ENCODE results near the gene ZNF735. TPM values are rescaled to one million over a fixed set of nuclear protein-coding genes. Genes with fewer than 3 reads are reported as not detected.

Gene ZNF735
- total and polyA plus RNA-seq, 2 of the 8 experiments (the other 6 are each of a cell fraction or from before 2014, with no cell fraction given) = not detected

GRCh38 chr7:64183827-64184372 lies 23.1 kb upstream of the ZNF735 start:
- ChIA-PET CTCF (ENCODE audit: partially characterized antibody) (no interaction called here), POLR2A (ENCODE audit: partially characterized antibody) (no interaction called here)
- no peak overlapping the region for H3K14ac ChIP-seq (ENCODE audit: insufficient read length)
- no peak overlapping the region for H4K8ac ChIP-seq (ENCODE audit: extremely low read depth, insufficient read depth, low read length)
- H3K4me2 ChIP-seq (ENCODE audit: insufficient read depth in 1 of 2, low read depth in 2 of 2, low read length in 2 of 2) = no peak overlapping the region
- H3K27me3 ChIP-seq (replicated peaks in 1 of 4; ENCODE audit: control insufficient read depth in 3 of 4, extremely low read depth in 1 of 4, insufficient read depth in 3 of 4, low read length in 3 of 4) = no peaks in the 10 kb centered on the region
- H2BK20ac ChIP-seq (ENCODE audit: low read length) = no peak overlapping the region
- H3K27ac ChIP-seq (ENCODE audit: low read depth, low read length) = no peak overlapping the region
- no peak overlapping the region for H2AFZ ChIP-seq (ENCODE audit: low read length)
- no peaks in the 10 kb centered on the region for H3K79me2 ChIP-seq (ENCODE audit: control insufficient read depth in 1 of 2, insufficient read depth in 2 of 2, low read length in 2 of 2)
- no peak overlapping the region for H3K4ac ChIP-seq (replicated peaks; ENCODE audit: insufficient read length, low read depth, low read length)
- no peaks in the 10 kb centered on the region for H3K79me1 ChIP-seq (ENCODE audit: low read depth, low read length)
- H4K91ac ChIP-seq (replicated peaks; ENCODE audit: insufficient read length, low read length) = no peak overlapping the region
- no peak overlapping the region for H3K23ac ChIP-seq (ENCODE audit: insufficient read length)
- peaks cover 0 to 7% (median 0%) of the 10 kb centered on the region in 4 experiments; a peak in 1 of 8 replicates for H3K36me3 ChIP-seq (ENCODE audit: control insufficient read depth in 2 of 4, insufficient read depth in 4 of 4, low read length in 3 of 4)
- H3K23me2 ChIP-seq (ENCODE audit: low read depth, low read length) = no peaks in the 10 kb centered on the region
- no peak overlapping the region for H3K18ac ChIP-seq (ENCODE audit: extremely low read depth, low read length)
- H3K4me1 ChIP-seq (replicated peaks in 1 of 4; ENCODE audit: control insufficient read depth in 3 of 4, insufficient read depth in 4 of 4, low read length in 3 of 4) = no peaks in the 10 kb centered on the region
- peaks cover 62 to 66% of the 10 kb centered on the region in 2 experiments for H3K9me3 ChIP-seq (ENCODE audit: insufficient read depth in 2 of 2, low read depth in 1 of 2, low read length in 1 of 2)
- no peak for DNase-seq (ENCODE audit: low read depth in 1 of 2, low spot score in 2 of 2)
- no peaks in the 10 kb centered on the region for H4K20me1 ChIP-seq (replicated peaks in 1 of 2; ENCODE audit: control insufficient read depth in 1 of 2, insufficient read depth in 2 of 2, low read length in 2 of 2)
- no peak overlapping the region for H2BK5ac ChIP-seq (ENCODE audit: low read depth, low read length)
- no peak overlapping the region for H2AK5ac ChIP-seq (ENCODE audit: low read depth, low read length)
- no peak overlapping the region for H2BK12ac ChIP-seq (ENCODE audit: low read depth, low read length)
- H3K9ac ChIP-seq (replicated peaks in 1 of 4; ENCODE audit: extremely low read depth in 1 of 4, low read depth in 3 of 4, low read length in 3 of 4) = no peak overlapping the region
- H3K56ac ChIP-seq (replicated peaks; ENCODE audit: insufficient read length, low read depth, low read length) = no peak overlapping the region
- no peak overlapping the region for H2BK15ac ChIP-seq (ENCODE audit: low read length)
- 92% methylated on average over 8 of the region's 13 CpGs; no CpG with 5 or more reads in 1 of the 2 experiments for WGBS, 2 experiments (ENCODE audit: extremely low coverage in 1 of 2, insufficient coverage in 1 of 2, insufficient read length in 1 of 2, insufficient replicate concordance in 2 of 2, low coverage in 1 of 2, low lambda C conversion rate in 2 of 2, missing lambda C conversion rate in 1 of 2)
- H2BK120ac ChIP-seq (replicated peaks; ENCODE audit: low read depth, low read length) = no peak overlapping the region
- H4K5ac ChIP-seq (ENCODE audit: insufficient read length, low read depth, low read length) = no peak overlapping the region
- H3K4me3 ChIP-seq (ENCODE audit: extremely low read depth in 1 of 4, insufficient read depth in 2 of 4, low read depth in 3 of 4, low read length in 4 of 4) = no peak overlapping the region
- FAIRE-seq = no peak
